Mesothelial cell of epicardium (in vitro differentiated cells): ENCODE data around the gene TMEM72. TPM values are rescaled to one million over a fixed set of nuclear protein-coding genes. Genes with fewer than 3 reads are reported as not detected.

Experiments used
- DNase-seq, 2 experiments: peaks; one replicate each; pipeline ENCODE4 v3.0.0; 2021; ENCODE audit warnings: low spot score in 2 of 2; ENCODE audit not compliant: unreplicated experiment in 2 of 2
- H3K27ac Mint-ChIP-seq: 2 replicates; pipeline ENCODE4 v1.8.0; 2021; ENCODE audit warnings: mixed read lengths
- H3K27me3 Mint-ChIP-seq: 2 replicates; pipeline ENCODE4 v1.8.0; 2021; ENCODE audit warnings: low read depth, mixed read lengths
- H3K36me3 Mint-ChIP-seq: 2 replicates; pipeline ENCODE4 v1.8.0; 2021; ENCODE audit warnings: mixed read lengths
- H3K4me1 Mint-ChIP-seq: 2 replicates; pipeline ENCODE4 v1.8.0; 2021; ENCODE audit warnings: mixed read lengths
- H3K4me3 Mint-ChIP-seq: 2 replicates; pipeline ENCODE4 v1.8.0; 2021; ENCODE audit warnings: mild to moderate bottlenecking, moderate library complexity, mixed read lengths
- H3K9me3 Mint-ChIP-seq: 2 replicates; pipeline ENCODE4 v1.8.0; 2021; ENCODE audit warnings: mixed read lengths
- CTCF ChIP-seq: fragments of 200-600 bp; sonication (generic); IDR thresholded peaks from one replicate; pipeline ENCODE4 v1.5.0; 2021; ENCODE audit warnings: antibody characterized with exemption; ENCODE audit not compliant: unreplicated experiment
- total RNA-seq: library from RNA; stranded (reverse); gene quantifications from 3 replicates; pipeline ENCODE4 v1.2.1, GENCODE V29; 2021

TMEM72 gene
- total RNA-seq, 1 donor from 2014 or later = 0.67 TPM

- Mint-ChIP-seq H3K4me1 (peaks cover 42% of the 10 kb centered on the region), H3K36me3 (no peaks in the 10 kb centered on the region), H3K9me3 (no peaks in the 10 kb centered on the region), H3K27ac (no peak overlapping the region), H3K27me3 (no peaks in the 10 kb centered on the region), H3K4me3 (no peak overlapping the region)
- no peak for TF ChIP-seq CTCF
- DNase-seq = no peak
Measured at GRCh38 chr10:44983895-44984278, 72.8 kb downstream of the TMEM72 start.

GRCh38 chr10:44984671-44985101 is 73.5 kb downstream of the TMEM72 start:
- Mint-ChIP-seq H3K27ac (no peak overlapping the region), H3K27me3 (no peaks in the 10 kb centered on the region), H3K4me3 (no peak overlapping the region), H3K9me3 (no peaks in the 10 kb centered on the region), H3K36me3 (no peaks in the 10 kb centered on the region), H3K4me1 (peaks cover 39% of the 10 kb centered on the region)
- no peak for DNase-seq
- TF ChIP-seq CTCF = no peak

GRCh38 chr10:44985175-44985681 is 74.1 kb downstream of the TMEM72 start:
- peaks cover 37% of the 10 kb centered on the region for H3K4me1 Mint-ChIP-seq

GRCh38 chr10:44986179-44986578 is 75.0 kb downstream of the TMEM72 start:
- Mint-ChIP-seq H3K4me3 (no peak overlapping the region), H3K27ac (no peak overlapping the region), H3K9me3 (no peaks in the 10 kb centered on the region), H3K36me3 (no peaks in the 10 kb centered on the region), H3K4me1 (peaks cover 37% of the 10 kb centered on the region), H3K27me3 (no peaks in the 10 kb centered on the region)
- no peak for TF ChIP-seq CTCF
- no peak for DNase-seq

More at GRCh38 chr10:44985175-44985681, 74.1 kb downstream of the TMEM72 start:
- no peaks in the 10 kb centered on the region for H3K9me3 Mint-ChIP-seq
- no peak overlapping the region for H3K27ac Mint-ChIP-seq
- DNase-seq = no peak
- H3K4me3 Mint-ChIP-seq = no peak overlapping the region
- H3K36me3 Mint-ChIP-seq = no peaks in the 10 kb centered on the region
- no peaks in the 10 kb centered on the region for H3K27me3 Mint-ChIP-seq
- TF ChIP-seq CTCF = no peak

Other genes with a start within 250 kb of the TMEM72 start
- 15.4 to 16.6 TPM (median 16.3 TPM) in 3 replicates for gene RASSF4, start 48.5 kb downstream of the TMEM72 start, total RNA-seq
- gene DEPP1, start 67.5 kb downstream of the TMEM72 start, total RNA-seq = 8.0 to 11.1 TPM (median 10.1 TPM) in 3 replicates
- 44.7 to 46.8 TPM (median 45.2 TPM) in 3 replicates for gene ZNF22, start 89.6 kb downstream of the TMEM72 start, total RNA-seq